ENCODE results near the gene KCTD10.

Gene KCTD10

GRCh38 chr12:109473006-109473405, 4.1 kb downstream of the KCTD10 start:
- H3K36me3 ChIP-seq (ENCODE audit: insufficient read depth): no peaks in the 10 kb centered on the region
- H3K4me1 ChIP-seq (ENCODE audit: low read depth, poor library complexity, severe bottlenecking): peaks cover 4% of the 10 kb centered on the region
- no peaks in the 10 kb centered on the region for H4K20me1 ChIP-seq (ENCODE audit: insufficient read depth)
- no peak overlapping the region for H3K4me2 ChIP-seq
- no peaks in the 10 kb centered on the region for H3K27me3 ChIP-seq (ENCODE audit: insufficient read depth, low read depth)
- H3K27ac ChIP-seq: no peak overlapping the region
- H3K4me3 ChIP-seq (IDR thresholded peaks at IDR 0.05; ENCODE audit: insufficient read depth, low read depth, low read length): no peak overlapping the region
- no peak overlapping the region for H2AFZ ChIP-seq (ENCODE audit: low read depth)
- H3K9ac ChIP-seq: no peak overlapping the region
- peaks cover 19% of the 10 kb centered on the region; the same call in 1 of the 2 replicates for H3K79me2 ChIP-seq (ENCODE audit: insufficient read depth, low read depth)
- no peak for TF ChIP-seq CTCF (conservative IDR thresholded peaks at IDR 0.05; ENCODE audit: low read depth, low read length)

GRCh38 chr12:109469517-109469916, 7.6 kb downstream of the KCTD10 start:
- no peak for TF ChIP-seq CTCF (conservative IDR thresholded peaks at IDR 0.05; ENCODE audit: low read depth, low read length)
- no peaks in the 10 kb centered on the region for H4K20me1 ChIP-seq (ENCODE audit: insufficient read depth)
- no peak overlapping the region for H3K4me2 ChIP-seq
- no peaks in the 10 kb centered on the region; the same call in 1 of the 2 replicates for H3K79me2 ChIP-seq (ENCODE audit: insufficient read depth, low read depth)
- no peak overlapping the region for H3K9ac ChIP-seq
- no peak overlapping the region for H3K27ac ChIP-seq
- no peaks in the 10 kb centered on the region for H3K4me1 ChIP-seq (ENCODE audit: low read depth, poor library complexity, severe bottlenecking)
- no peak overlapping the region for H2AFZ ChIP-seq (ENCODE audit: low read depth)
- H3K36me3 ChIP-seq (ENCODE audit: insufficient read depth): no peaks in the 10 kb centered on the region
- no peak overlapping the region for H3K4me3 ChIP-seq (IDR thresholded peaks at IDR 0.05; ENCODE audit: insufficient read depth, low read depth, low read length)
- no peaks in the 10 kb centered on the region for H3K27me3 ChIP-seq (ENCODE audit: insufficient read depth, low read depth)

GRCh38 chr12:109467978-109468676, 9.0 kb downstream of the KCTD10 start:
- Histone ChIP-seq H3K36me3 (ENCODE audit: insufficient read depth) (no peaks in the 10 kb centered on the region), H2AFZ (ENCODE audit: low read depth) (no peak overlapping the region), H3K27ac (no peak overlapping the region), H3K4me2 (no peak overlapping the region), H3K4me3 (IDR thresholded peaks at IDR 0.05; ENCODE audit: insufficient read depth, low read depth, low read length) (no peak overlapping the region), H3K4me1 (ENCODE audit: low read depth, poor library complexity, severe bottlenecking) (no peaks in the 10 kb centered on the region), H3K79me2 (ENCODE audit: insufficient read depth, low read depth) (no peaks in the 10 kb centered on the region), H3K27me3 (ENCODE audit: insufficient read depth, low read depth) (no peaks in the 10 kb centered on the region), H4K20me1 (ENCODE audit: insufficient read depth) (no peaks in the 10 kb centered on the region), H3K9ac (no peak overlapping the region)
- no peak for TF ChIP-seq CTCF (conservative IDR thresholded peaks at IDR 0.05; ENCODE audit: low read depth, low read length)

- no peak overlapping the region for H3K4me2 ChIP-seq
Measured at GRCh38 chr12:109466821-109467220, 10.3 kb downstream of the KCTD10 start.

More at GRCh38 chr12:109466821-109467220, 10.3 kb downstream of the KCTD10 start:
- Histone ChIP-seq H4K20me1 (ENCODE audit: insufficient read depth) (no peaks in the 10 kb centered on the region), H3K79me2 (ENCODE audit: insufficient read depth, low read depth) (no peaks in the 10 kb centered on the region), H3K4me1 (ENCODE audit: low read depth, poor library complexity, severe bottlenecking) (no peaks in the 10 kb centered on the region), H3K27me3 (ENCODE audit: insufficient read depth, low read depth) (no peaks in the 10 kb centered on the region), H2AFZ (ENCODE audit: low read depth) (no peak overlapping the region), H3K27ac (no peak overlapping the region), H3K4me3 (IDR thresholded peaks at IDR 0.05; ENCODE audit: insufficient read depth, low read depth, low read length) (no peak overlapping the region), H3K9ac (no peak overlapping the region), H3K36me3 (ENCODE audit: insufficient read depth) (no peaks in the 10 kb centered on the region)
- no peak for TF ChIP-seq CTCF (conservative IDR thresholded peaks at IDR 0.05; ENCODE audit: low read depth, low read length)
